ENCODE results near the gene GPAM.

GRCh38 chr10:112145263-112145662 is 38.3 kb downstream of the GPAM start:
- no peak for TF ChIP-seq TARDBP (IDR thresholded peaks at IDR 0.05; ENCODE audit: borderline replicate concordance)
- no peak for TF ChIP-seq CBX3 (IDR thresholded peaks at IDR 0.05; ENCODE audit: borderline replicate concordance, low read depth)
- no peak for TF ChIP-seq CTCF (IDR thresholded peaks at IDR 0.05 in 2 of 3, conservative IDR thresholded peaks at IDR 0.05 in 1 of 3; ENCODE audit: control insufficient read depth in 2 of 3, extremely low read depth in 1 of 3, insufficient read depth in 1 of 3, low read depth in 3 of 3, low read length in 3 of 3)
- no peak for TF ChIP-seq HDAC6 (IDR thresholded peaks at IDR 0.05; ENCODE audit: unreplicated experiment)
- TF ChIP-seq POLR2A (IDR thresholded peaks at IDR 0.05; ENCODE audit: low read depth, low read length), result no peak
- TF ChIP-seq JUND (IDR thresholded peaks at IDR 0.05; ENCODE audit: low read depth, low read length), result no peak
- TF ChIP-seq PKNOX1 (IDR thresholded peaks at IDR 0.05), result no peak
